ENCODE results near the gene PRDM15. TPM values are rescaled to one million over a fixed set of nuclear protein-coding genes. Genes with fewer than 3 reads are reported as not detected.

Gene PRDM15
- total RNA-seq, 2 experiments from 2014 or later: 10.4 to 12.0 TPM

- Histone ChIP-seq H3K27ac (ENCODE audit: low read depth in 1 of 2, low read length in 2 of 2) (no peak overlapping the region), H3K4me1 (ENCODE audit: insufficient read depth, low read length) (no peaks in the 10 kb centered on the region), H3K4me3 (ENCODE audit: low read length) (no peak overlapping the region), H3K27me3 (ENCODE audit: control insufficient read depth in 1 of 2, insufficient read depth in 2 of 2, low read length in 2 of 2) (peaks cover 0 to 2% of the 10 kb centered on the region in 2 experiments), H3K9me3 (ENCODE audit: control insufficient read depth in 1 of 2, insufficient read depth in 1 of 2, low read length in 2 of 2) (peaks cover 5 to 13% of the 10 kb centered on the region in 2 experiments), H3K36me3 (ENCODE audit: insufficient read depth, low read length) (peaks cover 32% of the 10 kb centered on the region)
- no peak overlapping the region for H3K27ac Mint-ChIP-seq
- H3K36me3 Mint-ChIP-seq (ENCODE audit: low read depth): peaks cover 29% of the 10 kb centered on the region
- H3K9me3 Mint-ChIP-seq: no peaks in the 10 kb centered on the region
- H3K4me1 Mint-ChIP-seq (ENCODE audit: low read depth): no peaks in the 10 kb centered on the region
- peaks cover 4% of the 10 kb centered on the region for H3K27me3 Mint-ChIP-seq
- no peak for TF ChIP-seq CTCF (IDR thresholded peaks at IDR 0.05)
- intact Hi-C loops (cut with DNase I, micrococcal nuclease): no loop called here
- DNase-seq (no peak), ATAC-seq (ENCODE audit: poor library complexity) (no peak)
- no peak overlapping the region for H3K4me3 Mint-ChIP-seq
- CTCF ChIA-PET: no interaction called here
- POLR2A ChIA-PET: no interaction called here
Observed at GRCh38 chr21:41796476-41797080, 82.6 kb downstream of the PRDM15 start.

GRCh38 chr21:41795726-41796125 lies 83.4 kb downstream of the PRDM15 start:
- H3K4me3 ChIP-seq (ENCODE audit: low read length): no peak overlapping the region
- intact Hi-C loops (cut with DNase I, micrococcal nuclease): no loop called here
- no peak overlapping the region for H3K27ac Mint-ChIP-seq
- ATAC-seq (ENCODE audit: poor library complexity): no peak
- H3K27ac ChIP-seq (ENCODE audit: low read depth in 1 of 2, low read length in 2 of 2): no peak overlapping the region
- H3K4me1 ChIP-seq (ENCODE audit: insufficient read depth, low read length): no peaks in the 10 kb centered on the region
- ChIA-PET CTCF (no interaction called here), POLR2A (no interaction called here)
- DNase-seq: no peak
- peaks cover 0 to 2% of the 10 kb centered on the region in 2 experiments for H3K27me3 ChIP-seq (ENCODE audit: control insufficient read depth in 1 of 2, insufficient read depth in 2 of 2, low read length in 2 of 2)
- H3K9me3 ChIP-seq (ENCODE audit: control insufficient read depth in 1 of 2, insufficient read depth in 1 of 2, low read length in 2 of 2): peaks cover 5 to 14% of the 10 kb centered on the region in 2 experiments
- no peak for TF ChIP-seq CTCF (IDR thresholded peaks at IDR 0.05)
- H3K4me3 Mint-ChIP-seq: no peak overlapping the region
- H3K9me3 Mint-ChIP-seq: no peaks in the 10 kb centered on the region
- H3K27me3 Mint-ChIP-seq: peaks cover 4% of the 10 kb centered on the region
- H3K4me1 Mint-ChIP-seq (ENCODE audit: low read depth): no peaks in the 10 kb centered on the region
- H3K36me3 Mint-ChIP-seq (ENCODE audit: low read depth): peaks cover 26% of the 10 kb centered on the region
- peaks cover 24% of the 10 kb centered on the region for H3K36me3 ChIP-seq (ENCODE audit: insufficient read depth, low read length)

GRCh38 chr21:41794600-41794999 lies 84.5 kb downstream of the PRDM15 start:
- CTCF ChIA-PET: no interaction called here

More at GRCh38 chr21:41794600-41794999, 84.5 kb downstream of the PRDM15 start:
- DNase-seq: no peak
- Histone ChIP-seq H3K27ac (ENCODE audit: low read depth in 1 of 2, low read length in 2 of 2) (no peak overlapping the region), H3K4me3 (ENCODE audit: low read length) (no peak overlapping the region), H3K4me1 (ENCODE audit: insufficient read depth, low read length) (no peaks in the 10 kb centered on the region), H3K27me3 (ENCODE audit: control insufficient read depth in 1 of 2, insufficient read depth in 2 of 2, low read length in 2 of 2) (peaks cover 0 to 2% of the 10 kb centered on the region in 2 experiments), H3K36me3 (ENCODE audit: insufficient read depth, low read length) (peaks cover 13% of the 10 kb centered on the region), H3K9me3 (ENCODE audit: control insufficient read depth in 1 of 2, insufficient read depth in 1 of 2, low read length in 2 of 2) (peaks cover 5 to 14% of the 10 kb centered on the region in 2 experiments)
- no peaks in the 10 kb centered on the region for H3K4me1 Mint-ChIP-seq (ENCODE audit: low read depth)
- intact Hi-C loops (cut with DNase I, micrococcal nuclease): no loop called here
- ATAC-seq (ENCODE audit: poor library complexity): no peak
- peaks cover 15% of the 10 kb centered on the region for H3K36me3 Mint-ChIP-seq (ENCODE audit: low read depth)
- no peak overlapping the region for H3K4me3 Mint-ChIP-seq
- H3K27me3 Mint-ChIP-seq: peaks cover 10% of the 10 kb centered on the region
- TF ChIP-seq CTCF (IDR thresholded peaks at IDR 0.05): no peak
- no peaks in the 10 kb centered on the region for H3K9me3 Mint-ChIP-seq
- POLR2A ChIA-PET: no interaction called here
- no peak overlapping the region for H3K27ac Mint-ChIP-seq
